M059J (cell line): Measurements from ENCODE around the gene VRK2. TPM values are rescaled to one million over a fixed set of nuclear protein-coding genes. Genes with fewer than 3 reads are reported as not detected.
A peak's percentile ranks its signal among the peaks of the same experiment; 100 is the strongest.
"Not testable (repeated sequence)": the region's sequence is repeated elsewhere in the genome, so short reads cannot be mapped to it uniquely, and the experiment has no call there.

ENCODE experiments used
- DNase-seq: peaks from one replicate; pipeline ENCODE4 v3.0.0-alpha.2; 2012; ENCODE audit warnings: low read depth
- total RNA-seq: library from RNA; depleted of rRNA; stranded (reverse); fragments of >200 nt; shearing (Covaris generic); gene quantifications from 2 replicates; pipeline ENCODE4 v1.2.3, GENCODE V29; 2014

The VRK2 gene
- total RNA-seq, 1 experiment from 2014 or later, result 22.3 TPM

DNA sequence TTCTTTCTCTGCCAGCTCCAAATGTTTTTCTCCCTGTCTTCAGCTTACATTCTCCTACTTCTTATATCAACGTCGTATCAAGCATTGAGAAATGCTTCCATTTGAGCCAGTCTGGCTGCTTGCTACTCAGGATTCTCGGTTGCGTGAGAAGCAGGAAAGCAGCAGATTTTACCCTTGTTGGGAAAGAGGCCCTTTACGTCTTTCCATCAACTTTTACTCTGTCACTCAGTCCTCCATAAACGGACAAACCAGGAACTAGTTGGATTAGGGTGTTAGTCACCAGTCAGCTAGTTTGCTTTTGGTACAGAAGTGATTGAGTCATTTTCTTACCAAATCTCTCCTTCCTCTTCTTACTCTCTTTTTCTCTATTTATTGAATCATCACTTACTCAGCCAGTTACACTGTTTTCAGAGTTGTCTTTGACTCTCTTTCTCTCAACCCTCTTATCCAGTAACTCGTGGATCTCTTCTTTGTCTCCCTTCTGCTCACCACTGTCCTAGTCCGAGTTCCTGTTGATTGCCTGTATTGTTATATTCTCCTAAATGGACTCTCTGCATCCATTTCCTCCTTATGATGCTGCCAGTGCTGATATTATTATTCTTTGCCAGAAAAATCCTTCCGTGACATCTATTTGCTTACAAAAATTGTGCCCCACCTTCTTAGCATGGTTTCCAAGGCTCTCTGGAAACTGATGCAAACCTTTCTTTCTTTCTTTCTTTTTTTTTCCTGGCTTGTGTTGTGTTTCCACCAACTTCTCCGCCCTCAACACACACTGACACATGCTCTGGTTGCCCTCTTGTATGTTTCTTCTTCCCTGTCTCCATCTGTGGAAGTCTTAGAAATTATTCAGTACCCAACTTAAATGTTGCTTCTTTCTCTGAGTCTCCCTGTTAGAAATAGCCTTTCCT is 61.5 kb downstream of the VRK2 start:
- DNase-seq, result peak; percentile 93

DNA sequence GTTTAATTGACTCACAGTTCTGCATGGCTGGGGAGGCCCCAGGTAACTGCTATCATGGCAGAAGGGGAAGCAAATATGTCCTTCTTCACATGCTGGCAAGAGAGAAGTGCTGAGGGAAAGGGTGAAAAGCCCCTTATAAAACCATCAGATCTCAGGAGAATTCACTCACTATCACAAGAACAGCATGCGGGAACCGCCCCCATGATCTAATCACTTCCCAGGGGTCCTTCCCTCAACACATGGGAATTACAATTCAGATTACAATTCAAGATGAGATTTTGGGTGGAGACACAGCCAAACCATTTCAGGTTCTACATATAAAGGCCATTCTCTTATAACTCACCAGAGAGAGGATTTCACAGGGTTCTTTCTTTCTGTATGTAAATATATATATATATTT is 62.9 kb downstream of the VRK2 start:
- DNase-seq, result no peak

DNA sequence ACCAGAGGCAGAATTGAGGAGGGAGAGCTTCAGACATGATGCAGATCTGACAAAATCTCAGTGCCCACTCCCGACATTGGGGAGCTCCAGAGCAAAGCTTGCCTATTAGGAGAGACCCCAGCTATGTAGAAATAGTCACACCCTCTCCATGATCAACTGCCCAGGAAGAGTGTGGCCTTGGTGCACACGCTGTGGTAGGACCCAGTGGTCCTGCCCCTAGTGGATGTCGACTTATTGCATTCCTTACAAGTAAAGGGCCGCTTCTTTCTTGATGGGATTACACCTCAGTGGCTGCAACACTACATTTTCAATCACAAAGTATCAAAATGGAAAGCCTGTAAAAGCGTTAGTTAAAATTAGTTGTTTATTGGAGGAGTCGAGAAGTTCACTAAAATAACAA is 64.2 kb downstream of the VRK2 start:
- no peak for DNase-seq

DNA sequence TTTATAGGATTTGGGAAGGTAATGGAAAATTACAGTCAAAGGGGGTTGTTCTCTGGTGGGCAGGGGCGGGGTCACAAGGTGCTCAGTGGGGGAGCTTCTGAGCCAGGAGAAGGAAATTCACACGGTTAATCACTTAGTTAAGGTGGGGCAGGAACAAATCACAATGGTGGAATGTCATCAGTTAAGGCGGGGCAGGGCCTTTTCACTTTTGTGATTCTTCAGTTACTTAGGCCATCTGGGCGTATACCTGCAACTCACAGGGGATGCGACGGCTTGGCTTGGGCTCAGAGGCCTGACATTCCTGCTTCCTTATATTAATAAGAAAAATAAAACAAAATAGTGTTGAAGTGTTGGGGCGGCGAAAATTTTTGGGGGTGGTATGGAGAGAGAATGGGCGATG is 67.0 kb downstream of the VRK2 start:
- DNase-seq, result not testable (repeated sequence)

DNA sequence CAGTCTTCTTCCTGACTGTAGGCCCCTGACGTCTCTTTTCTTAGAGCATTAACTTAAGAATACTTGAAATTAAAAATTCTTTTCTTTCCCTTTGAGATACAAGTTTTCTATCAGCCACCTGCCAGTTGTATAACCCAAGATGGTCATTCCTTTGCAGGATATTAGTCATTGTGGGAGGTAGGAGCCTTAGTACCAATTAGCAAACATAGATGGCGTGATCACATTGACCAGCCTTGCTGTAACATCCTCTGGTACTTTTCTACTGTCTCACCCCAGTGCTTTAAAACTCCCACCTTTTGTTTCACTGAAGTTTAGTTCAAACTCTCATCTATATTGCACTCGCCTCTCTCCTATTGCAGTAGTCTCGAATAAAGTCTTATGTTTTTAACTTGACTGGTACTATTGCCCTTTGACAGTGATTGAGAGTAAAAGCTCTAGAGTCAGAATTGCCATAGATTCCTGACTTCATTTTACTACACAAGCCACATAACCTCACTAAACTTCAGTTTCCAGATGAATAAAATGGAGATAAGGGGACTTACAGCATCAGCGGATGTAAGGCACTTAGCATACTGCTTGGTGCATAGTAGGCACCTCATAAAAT is 74.1 kb downstream of the VRK2 start:
- DNase-seq, result no peak

DNA sequence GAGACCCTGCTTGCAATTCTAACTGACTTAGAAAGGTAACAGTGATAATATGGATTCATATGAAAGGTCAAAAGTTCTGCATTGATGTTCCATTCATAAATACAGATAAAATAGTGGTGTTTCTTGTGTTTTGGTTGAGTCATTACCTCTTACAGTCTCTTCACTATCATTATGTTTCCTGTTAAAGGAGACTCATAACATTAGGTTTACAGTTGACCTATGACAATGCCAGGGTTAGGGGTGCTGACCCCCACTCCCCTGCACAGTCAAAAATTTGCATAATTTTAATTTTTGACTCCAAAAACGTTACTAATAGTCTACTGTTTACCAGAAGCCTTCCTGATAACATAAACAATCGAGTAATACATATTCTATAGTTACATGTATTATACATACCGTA is 75.4 kb downstream of the VRK2 start:
- no peak for DNase-seq

DNA sequence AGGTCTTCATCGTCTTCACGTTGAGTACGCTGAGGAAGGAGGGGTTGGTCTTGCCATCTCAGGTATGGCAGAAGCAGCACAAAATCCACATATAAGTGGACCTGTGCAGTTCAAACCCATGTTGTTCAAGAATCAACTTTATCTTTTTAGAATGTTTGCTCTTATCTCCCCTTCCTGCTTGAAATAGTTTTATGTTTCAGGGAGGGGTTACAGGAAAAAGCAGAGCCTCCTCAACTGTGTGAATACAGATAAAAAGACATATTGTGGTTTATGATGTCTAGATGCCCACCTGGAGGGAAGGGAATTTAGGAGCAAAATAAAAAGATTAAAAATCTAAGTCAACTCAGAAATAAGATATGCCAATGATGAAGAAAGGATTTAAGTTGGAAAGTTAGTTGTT is 75.9 kb downstream of the VRK2 start:
- no peak for DNase-seq

DNA sequence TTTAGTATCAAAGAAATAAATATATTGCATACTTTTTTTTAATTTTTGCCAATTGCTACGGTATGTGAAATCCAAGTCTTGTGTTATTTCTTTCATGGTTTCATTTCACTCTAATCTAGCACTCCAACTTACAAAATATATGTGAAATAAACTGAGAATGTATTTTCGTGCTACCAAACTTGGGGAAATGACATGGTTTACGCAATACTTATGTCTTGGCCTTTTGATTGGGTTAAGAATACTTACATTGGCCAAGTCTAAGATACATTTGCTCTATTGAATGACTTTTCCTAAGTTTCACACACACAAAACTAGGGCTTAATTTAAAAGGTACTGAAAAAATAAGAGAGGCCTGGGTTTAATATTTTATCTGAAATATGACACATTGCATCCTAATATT is 80.5 kb downstream of the VRK2 start:
- no peak for DNase-seq

DNA sequence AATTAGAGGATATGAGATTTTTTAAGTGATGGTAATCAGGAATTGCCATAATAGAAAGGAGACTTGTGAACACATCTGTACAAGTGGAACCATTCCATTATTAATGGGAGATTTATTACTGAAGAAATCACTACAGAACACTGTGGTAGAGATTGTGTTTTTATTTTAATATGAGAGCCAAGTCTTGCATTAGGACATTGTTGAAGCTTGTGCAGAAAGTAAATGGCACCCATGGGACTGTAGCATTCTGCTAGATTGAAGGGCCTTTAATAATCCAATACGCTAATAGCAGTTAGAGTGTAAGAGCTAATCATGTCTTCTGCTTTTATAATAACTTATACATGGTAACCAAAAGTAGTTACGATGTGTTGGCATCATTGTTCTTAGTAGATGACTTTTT is 83.6 kb downstream of the VRK2 start:
- no peak for DNase-seq

DNA sequence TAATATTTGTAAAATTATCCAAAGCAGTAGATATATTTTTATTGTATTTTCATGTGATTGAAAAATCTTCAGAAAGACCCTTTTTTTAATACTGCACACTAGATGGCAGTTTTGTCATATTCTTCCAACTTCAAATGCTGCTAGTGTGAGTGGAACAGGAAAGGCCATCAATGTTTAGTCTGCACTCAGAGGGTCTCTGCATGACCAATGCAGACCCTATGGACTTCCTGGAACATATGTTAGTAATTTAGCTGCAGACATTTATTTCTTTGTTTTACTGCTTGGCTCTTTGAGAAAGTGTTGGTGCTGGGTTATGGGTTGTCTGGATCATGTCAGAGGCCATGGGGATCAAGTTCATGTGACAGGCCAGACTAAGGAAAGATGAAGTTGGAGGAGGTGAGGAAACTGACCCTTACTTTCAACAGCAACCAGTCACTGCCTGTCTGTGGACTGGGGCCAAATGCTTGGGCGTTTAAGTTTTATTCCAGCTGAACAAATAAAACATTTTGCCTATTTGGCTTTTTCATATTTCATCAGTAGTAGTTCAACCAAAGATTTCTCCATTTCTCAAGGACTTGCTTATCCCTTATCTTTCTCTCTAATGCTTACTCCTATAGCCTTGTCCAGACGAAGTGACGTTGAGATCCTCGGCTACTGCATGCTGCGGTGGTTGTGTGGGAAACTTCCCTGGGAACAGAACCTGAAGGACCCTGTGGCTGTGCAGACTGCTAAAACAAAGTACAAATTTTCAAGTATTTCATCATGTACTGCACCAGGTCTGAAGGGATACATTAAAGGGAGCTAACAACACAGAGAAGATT is 84.8 kb downstream of the VRK2 start:
- no peak for DNase-seq

DNA sequence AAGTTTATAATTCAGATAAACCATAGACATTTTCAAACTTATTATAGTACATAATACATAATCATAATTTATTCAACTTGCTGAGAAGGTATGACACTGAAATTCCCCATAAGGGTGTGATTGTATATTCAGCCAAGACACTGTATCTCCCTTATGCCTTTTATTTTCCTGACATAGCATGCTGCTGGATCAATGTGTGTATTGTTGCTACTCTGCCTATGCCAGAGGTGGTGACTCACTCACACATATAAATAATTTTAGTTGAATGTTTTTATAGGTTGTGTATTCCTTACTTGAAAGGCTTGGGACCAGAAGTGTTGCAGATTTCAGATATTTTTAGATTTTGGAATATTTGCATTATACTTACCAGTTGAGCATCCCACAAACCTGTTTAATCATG is 86.8 kb downstream of the VRK2 start:
- DNase-seq, result no peak

DNA sequence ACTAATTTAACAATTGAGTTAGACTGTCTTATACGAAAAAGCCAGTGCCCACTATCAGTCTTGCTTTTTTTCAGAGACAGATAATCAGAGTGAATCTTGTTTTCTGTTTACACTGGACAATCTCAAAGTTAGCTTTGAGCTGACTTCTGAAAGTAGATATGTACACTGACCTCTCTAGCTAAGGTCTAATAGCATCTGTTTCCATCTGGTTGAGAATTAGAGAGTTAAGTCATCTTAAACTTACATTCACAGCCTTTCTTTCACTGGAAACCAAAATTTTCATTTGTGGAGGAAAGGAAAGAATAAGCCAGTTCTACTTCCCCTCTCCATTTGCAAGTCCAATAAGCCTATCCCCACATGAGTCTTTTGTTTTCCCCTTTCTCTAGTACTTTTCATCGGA is 89.3 kb downstream of the VRK2 start:
- DNase-seq, result no peak

DNA sequence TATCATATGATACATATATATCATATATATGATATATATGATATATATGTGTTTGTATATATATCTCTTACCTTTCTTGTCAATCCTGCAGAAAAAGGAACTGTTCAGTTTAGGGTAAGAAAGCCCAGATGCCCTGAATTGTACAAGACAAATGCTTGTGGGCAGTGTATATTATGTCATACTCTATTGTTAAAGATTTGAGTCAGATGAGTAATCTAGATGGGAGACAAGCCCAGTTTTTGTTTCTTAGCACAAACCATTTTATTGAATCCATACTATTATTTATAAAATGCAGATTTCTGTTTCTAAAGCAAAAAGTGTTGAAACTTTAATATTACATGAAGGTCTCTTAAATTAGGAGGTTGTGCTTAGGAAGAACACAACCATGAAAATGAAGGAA is 90.6 kb downstream of the VRK2 start:
- peak; percentile 49 for DNase-seq

DNA sequence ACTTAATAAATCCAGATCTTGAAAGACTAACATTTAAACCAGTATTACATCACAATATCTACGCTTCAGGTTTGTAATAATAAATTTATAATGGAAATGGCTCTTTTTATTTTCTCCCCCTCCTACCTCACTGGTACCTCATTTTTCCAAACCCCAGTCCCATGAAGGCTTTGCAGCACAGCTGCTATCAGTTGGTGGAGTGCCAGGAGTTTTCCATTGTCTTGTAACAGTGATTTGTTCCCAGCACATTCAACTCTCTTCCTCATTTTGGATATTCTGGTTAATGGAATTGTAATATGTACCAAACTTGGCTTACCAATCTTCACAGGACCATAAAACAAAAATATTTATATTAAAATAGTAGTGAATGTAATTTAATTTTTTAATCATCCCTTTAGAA is 91.2 kb downstream of the VRK2 start:
- DNase-seq, result no peak

DNA sequence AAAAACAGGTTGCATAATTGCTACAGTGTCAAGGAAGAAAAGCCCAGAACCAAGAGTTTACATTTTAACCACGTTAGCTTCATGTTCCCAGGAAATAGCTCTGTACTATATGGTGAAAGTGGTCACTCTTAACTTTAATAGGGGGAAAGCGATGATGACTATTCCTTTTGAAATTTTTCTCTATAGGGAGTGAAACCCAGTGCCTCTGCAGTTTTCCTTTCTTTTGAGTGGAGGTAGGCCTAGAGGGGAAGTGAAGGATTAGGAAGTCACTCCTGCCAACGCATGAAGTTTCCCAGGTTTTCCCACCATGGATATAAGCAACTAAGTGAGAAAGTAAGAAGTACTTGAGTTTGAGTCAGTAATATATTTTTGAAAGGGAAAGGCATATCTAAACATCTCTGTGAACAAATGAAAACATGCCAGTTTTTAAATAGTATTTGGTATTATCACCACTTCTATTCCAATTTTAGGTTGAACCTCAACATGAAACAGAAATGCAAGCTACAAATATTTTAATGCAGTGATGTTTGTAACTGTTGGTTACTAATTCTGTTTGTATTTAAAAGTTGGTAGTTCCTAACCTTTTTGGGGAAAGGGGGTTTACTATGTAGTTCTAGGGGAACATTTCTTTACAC is 91.9 kb downstream of the VRK2 start:
- no peak for DNase-seq

DNA sequence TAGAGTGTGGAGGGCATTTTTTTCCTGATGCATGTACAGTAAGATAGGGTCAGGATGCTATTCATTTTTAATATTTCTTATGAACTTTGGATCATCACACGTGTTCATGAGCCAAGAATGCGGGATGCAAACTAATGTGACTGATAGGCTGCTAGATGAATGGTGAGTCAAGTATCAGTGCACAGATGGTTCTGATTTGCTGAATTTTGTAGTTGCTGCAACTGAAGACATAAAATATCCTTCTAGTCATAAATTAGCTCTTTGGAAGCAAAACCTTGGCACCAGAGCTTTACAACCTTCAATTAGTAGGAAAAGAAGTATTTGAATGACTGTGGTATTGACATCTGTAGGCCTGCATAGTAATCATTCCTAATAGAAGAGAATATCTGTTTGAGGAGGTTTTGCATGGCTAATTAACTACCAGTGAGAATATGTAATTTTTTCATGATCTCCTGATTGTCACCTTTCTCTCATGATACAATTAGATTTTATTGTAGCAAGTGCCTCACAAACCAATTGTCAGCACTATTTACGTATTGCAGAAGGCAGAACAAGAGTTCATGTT is 94.0 kb downstream of the VRK2 start:
- no peak for DNase-seq

DNA sequence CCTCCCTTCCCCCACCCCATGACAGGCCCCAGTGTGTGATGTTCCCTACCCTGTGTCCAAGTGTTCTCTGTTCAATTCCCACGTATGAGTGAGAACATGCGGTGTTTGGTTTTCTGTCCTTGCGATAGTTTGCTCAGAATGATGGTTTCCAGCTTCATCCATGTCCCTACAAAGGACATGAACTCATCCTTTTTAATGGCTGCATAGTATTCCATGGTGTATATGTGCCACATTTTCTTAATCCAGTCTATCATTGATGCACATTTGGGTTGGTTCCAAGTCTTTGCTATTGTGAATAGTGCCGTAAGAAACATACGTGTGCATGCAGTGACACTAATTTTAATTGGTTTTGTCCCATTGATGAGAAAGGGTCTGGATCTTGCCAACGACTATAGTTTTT is 99.2 kb downstream of the VRK2 start:
- not testable (repeated sequence) for DNase-seq

DNA sequence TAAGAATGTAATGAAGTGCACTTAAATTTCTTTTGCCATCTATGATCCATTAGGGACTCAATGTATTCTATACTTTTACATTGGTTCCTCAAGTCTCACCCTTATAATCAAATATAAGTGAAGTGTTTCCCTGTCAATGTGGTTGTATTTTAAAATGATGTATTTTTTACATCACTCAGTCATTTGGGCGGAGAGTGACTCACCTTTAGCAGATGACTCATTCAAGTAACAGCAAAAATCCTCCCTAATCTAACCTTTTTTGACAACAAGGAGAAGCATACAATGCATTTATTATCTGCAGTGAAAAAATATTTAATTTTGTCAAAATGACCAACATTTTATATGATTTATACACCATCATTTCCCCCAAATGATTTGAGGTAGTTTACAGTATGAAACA is 100.1 kb downstream of the VRK2 start:
- DNase-seq, result peak; percentile 69

DNA sequence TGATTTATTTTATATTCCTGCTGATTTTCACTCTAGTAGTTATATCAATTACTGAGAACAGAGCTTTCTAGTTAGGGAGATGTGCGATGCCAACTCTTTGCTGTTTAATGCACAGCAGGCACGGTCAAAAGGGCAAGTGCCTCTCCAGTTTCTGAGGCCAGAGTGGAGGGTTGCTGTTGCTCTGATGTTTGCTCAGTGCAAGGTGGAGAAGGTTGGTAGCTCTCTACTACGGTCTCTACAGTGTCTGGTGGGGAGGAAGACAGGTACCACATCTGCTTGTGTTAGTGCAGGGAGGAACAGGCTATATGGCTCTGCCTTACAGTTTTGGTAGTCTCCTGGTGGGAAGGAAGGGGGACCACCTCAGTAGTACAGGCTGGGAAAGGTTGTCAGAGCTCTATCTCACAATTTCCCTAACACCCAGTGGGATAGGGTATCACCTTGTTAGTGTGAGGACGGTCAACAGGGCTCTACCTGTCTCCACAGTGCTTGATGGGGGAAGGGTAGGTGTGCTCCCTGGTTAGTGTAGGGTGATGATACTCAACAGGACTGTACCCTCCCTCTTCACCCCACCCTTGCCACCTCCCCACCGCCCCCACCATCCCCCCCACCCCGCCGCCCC is 108.7 kb downstream of the VRK2 start:
- DNase-seq, result no peak

DNA sequence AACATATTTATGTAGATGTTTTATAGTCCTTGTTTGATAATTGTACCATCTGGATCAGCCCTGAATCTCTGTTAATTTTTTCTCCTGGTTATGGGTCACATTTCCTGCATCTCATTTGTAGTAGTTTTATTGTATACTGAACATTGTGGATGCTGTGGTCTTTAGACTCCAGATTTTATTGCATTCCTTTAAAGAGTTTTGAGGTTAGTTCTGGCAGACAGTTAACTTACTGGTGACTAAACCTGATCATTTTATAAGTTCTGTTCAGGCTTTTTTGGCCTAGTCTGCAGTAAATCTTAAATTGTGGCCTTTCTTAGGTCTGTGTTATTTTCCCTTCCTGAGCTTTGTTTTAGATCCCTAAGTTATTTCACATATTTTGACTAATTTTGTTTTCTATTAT is 110.2 kb downstream of the VRK2 start:
- peak; percentile 80 for DNase-seq

DNA sequence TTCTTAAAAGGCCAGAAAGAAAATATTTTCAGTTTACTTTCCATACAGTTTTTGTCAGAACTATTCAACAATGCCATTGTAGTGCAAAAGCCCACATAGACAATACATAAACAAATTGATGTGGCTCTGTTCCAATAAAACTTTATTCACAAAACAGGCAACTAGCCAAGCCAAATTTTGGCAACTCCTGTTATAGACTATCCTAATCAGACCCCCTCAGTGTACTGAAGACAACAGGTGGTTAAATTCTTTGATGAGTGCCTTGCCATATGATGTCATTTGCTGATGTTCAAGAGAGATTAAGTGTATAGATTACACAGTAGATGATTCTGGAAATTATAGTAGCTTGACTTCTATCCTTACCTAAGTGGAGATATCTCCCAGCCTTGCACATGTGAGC is 111.1 kb downstream of the VRK2 start:
- peak; percentile 2 for DNase-seq
